22Rv1 (cell line): ENCODE measurements around the gene HIPK2.

Experiments used
- ZFX ChIP-seq: fragments of 450-650 bp; IDR thresholded peaks from 2 replicates; pipeline ENCODE4 v1.6.1; 2017; ENCODE audit warnings: antibody characterized with exemption, borderline replicate concordance
- TF ChIP-seq, protein P1 (sequence below): fragments of 450-650 bp; IDR thresholded peaks from 2 replicates; pipeline ENCODE4 v1.5.1; 2017; ENCODE audit warnings: mild to moderate bottlenecking

- TF ChIP-seq, protein P1, sequence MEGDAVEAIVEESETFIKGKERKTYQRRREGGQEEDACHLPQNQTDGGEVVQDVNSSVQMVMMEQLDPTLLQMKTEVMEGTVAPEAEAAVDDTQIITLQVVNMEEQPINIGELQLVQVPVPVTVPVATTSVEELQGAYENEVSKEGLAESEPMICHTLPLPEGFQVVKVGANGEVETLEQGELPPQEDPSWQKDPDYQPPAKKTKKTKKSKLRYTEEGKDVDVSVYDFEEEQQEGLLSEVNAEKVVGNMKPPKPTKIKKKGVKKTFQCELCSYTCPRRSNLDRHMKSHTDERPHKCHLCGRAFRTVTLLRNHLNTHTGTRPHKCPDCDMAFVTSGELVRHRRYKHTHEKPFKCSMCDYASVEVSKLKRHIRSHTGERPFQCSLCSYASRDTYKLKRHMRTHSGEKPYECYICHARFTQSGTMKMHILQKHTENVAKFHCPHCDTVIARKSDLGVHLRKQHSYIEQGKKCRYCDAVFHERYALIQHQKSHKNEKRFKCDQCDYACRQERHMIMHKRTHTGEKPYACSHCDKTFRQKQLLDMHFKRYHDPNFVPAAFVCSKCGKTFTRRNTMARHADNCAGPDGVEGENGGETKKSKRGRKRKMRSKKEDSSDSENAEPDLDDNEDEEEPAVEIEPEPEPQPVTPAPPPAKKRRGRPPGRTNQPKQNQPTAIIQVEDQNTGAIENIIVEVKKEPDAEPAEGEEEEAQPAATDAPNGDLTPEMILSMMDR, result no peak
- no peak for TF ChIP-seq ZFX
Measured at GRCh38 chr7:139765143-139765542, 12.7 kb downstream of the HIPK2 start.
